Left lung (tissue), 10 donors: Measurements from ENCODE around the gene HOXA4. TPM values are rescaled to one million over a fixed set of nuclear protein-coding genes. Genes with fewer than 3 reads are reported as not detected.
A peak's percentile ranks its signal among the peaks of the same experiment; 100 is the strongest.

Source experiments
- ATAC-seq: fragments of 200-7000 bp; cut with Tn5 transposase; one replicate; pipeline ENCODE4 v1.9.1; 2020; ENCODE audit warnings: moderate library complexity
- DNase-seq, 4 donors: peaks; one replicate each; pipeline ENCODE4 v3.0.0-alpha.2; 2013 to 2020
- H3K27ac ChIP-seq, 2 donors: fragments of 200-600 bp; sonication (generic) in 1 of 2; one replicate each; pipeline versions ENCODE4 v1.5.0 to v1.8.0; 2020 to 2021
- H3K27me3 ChIP-seq, 2 donors: fragments of 200-600 bp; sonication (generic) in 1 of 2; one replicate each; pipeline versions ENCODE4 v1.5.0 to v1.8.0; 2020 to 2021
- H3K36me3 ChIP-seq, 2 donors: fragments of 200-600 bp; sonication (generic) in 1 of 2; one replicate each; pipeline versions ENCODE4 v1.5.0 to v1.8.0; 2020 to 2021
- H3K4me1 ChIP-seq, 2 donors: fragments of 200-600 bp; one replicate each; pipeline ENCODE4 v1.8.0; 2021
- H3K4me3 ChIP-seq, 2 donors: fragments of 200-600 bp; sonication (generic) in 1 of 2; one replicate each; pipeline versions ENCODE4 v1.5.0 to v1.8.0; 2020 to 2021; ENCODE audit warnings: mild to moderate bottlenecking in 1 of 2
- H3K9me3 ChIP-seq, 2 donors: fragments of 200-600 bp; sonication (generic) in 1 of 2; one replicate each; pipeline versions ENCODE4 v1.5.0 to v1.8.0; 2020 to 2021
- CTCF ChIP-seq, 2 donors: fragments of 200-600 bp; sonication (generic) in 1 of 2; IDR thresholded peaks; one replicate each; pipeline versions ENCODE4 v1.5.0 to v1.8.0; 2021; ENCODE audit warnings: antibody characterized with exemption in 2 of 2
- intact Hi-C, 2 donors: fragments of 100-400 bp; cut with DNase I; formaldehyde crosslinking; loops; one replicate each; pipeline versions ENCODE4 v1.11.2 to v1.14.2; 2022
- polyA plus RNA-seq, 6 donors: library from polyadenylated mRNA; unstranded; fragments of 120-200 nt; gene quantifications; one replicate each; pipeline ENCODE4 v1.2.1, GENCODE V29; 2013; ENCODE audit not compliant: insufficient read length in 6 of 6
- total RNA-seq, 2 donors: library from RNA; stranded (reverse); fragmentation: NEBNext Ultra II Directional; extraction: Animal tissue kit (Norgen Biotek cat#: 25700); gene quantifications; one replicate each; pipeline ENCODE4 v1.2.1, GENCODE V29; 2021
- donor health status: DM: no; HTN: yes; CAD: no.
- donor health status: DM: no; HTN: no; CAD: no.

The HOXA4 gene
- total and polyA plus RNA-seq, 8 donors, result 3.4 to 35.8 (median 34.1) TPM

- intact Hi-C loops, result no loop called here
- H3K4me1 ChIP-seq, result peaks cover 6 to 16% of the 10 kb centered on the region in 2 donors
- H3K27ac ChIP-seq, result peak overlapping the region; percentile 48 to 90
- peaks cover 14 to 77% of the 10 kb centered on the region in 2 donors for H3K27me3 ChIP-seq
- no peaks in the 10 kb centered on the region for H3K36me3 ChIP-seq
- no peak overlapping the region for H3K4me3 ChIP-seq
- peak; percentile 30 for ATAC-seq
- no peak for TF ChIP-seq CTCF (IDR thresholded peaks at IDR 0.05)
- peak in 2 of 4 donors; percentile 53 to 86 for DNase-seq
- H3K9me3 ChIP-seq, result no peaks in the 10 kb centered on the region
Measured at GRCh38 chr7:27110186-27111031, 20.1 kb downstream of the HOXA4 start.

GRCh38 chr7:27109466-27110185 lies 20.9 kb downstream of the HOXA4 start:
- Histone ChIP-seq H3K4me1 (peaks cover 6 to 19% of the 10 kb centered on the region in 2 donors), H3K27ac (peak overlapping the region; percentile 82 to 90), H3K9me3 (no peaks in the 10 kb centered on the region), H3K36me3 (no peaks in the 10 kb centered on the region), H3K27me3 (peaks cover 14 to 79% of the 10 kb centered on the region in 2 donors), H3K4me3 (no peak overlapping the region)
- DNase-seq, result no peak
- ATAC-seq, result no peak
- TF ChIP-seq CTCF (IDR thresholded peaks at IDR 0.05), result no peak
- intact Hi-C loops, result no loop called here

GRCh38 chr7:27108390-27109127 lies 22.0 kb downstream of the HOXA4 start:
- ATAC-seq (peak; percentile 60), DNase-seq (peak in 3 of 4 donors; percentile 70 to 83 (median 82))
- Histone ChIP-seq H3K4me3 (peak overlapping the region; percentile 7 to 22), H3K36me3 (no peaks in the 10 kb centered on the region), H3K27ac (peak overlapping the region; percentile 82 to 90), H3K9me3 (no peaks in the 10 kb centered on the region), H3K4me1 (peaks cover 10 to 19% of the 10 kb centered on the region in 2 donors), H3K27me3 (peaks cover 17 to 81% of the 10 kb centered on the region in 2 donors)
- TF ChIP-seq CTCF (IDR thresholded peaks at IDR 0.05), result no peak
- intact Hi-C loops, result no loop called here

GRCh38 chr7:27107391-27108381 lies 22.9 kb downstream of the HOXA4 start:
- Histone ChIP-seq H3K4me3 (peak overlapping the region; percentile 7 to 22), H3K9me3 (no peaks in the 10 kb centered on the region), H3K27ac (peak overlapping the region; percentile 82 to 90), H3K27me3 (peaks cover 25 to 81% of the 10 kb centered on the region in 2 donors), H3K4me1 (peaks cover 10 to 23% of the 10 kb centered on the region in 2 donors), H3K36me3 (no peaks in the 10 kb centered on the region)
- peak; percentile 9 for ATAC-seq
- peak in 2 of 4 donors; percentile 49 to 77 for DNase-seq
- TF ChIP-seq CTCF (IDR thresholded peaks at IDR 0.05), result no peak
- intact Hi-C loops, result no loop called here
